ENCODE data around the gene MIPEP. TPM values are rescaled to one million over a fixed set of nuclear protein-coding genes. Genes with fewer than 3 reads are reported as not detected.

MIPEP gene
- total RNA-seq, 4 donors from 2014 or later: 12.1 to 25.7 (median 19.5) TPM

- WGBS, 2 donors: 32 to 53% methylated on average over 4 of the region's 4 CpGs
- no peak for TF ChIP-seq POLR2A (IDR thresholded peaks at IDR 0.05)
- TF ChIP-seq, protein P1, sequence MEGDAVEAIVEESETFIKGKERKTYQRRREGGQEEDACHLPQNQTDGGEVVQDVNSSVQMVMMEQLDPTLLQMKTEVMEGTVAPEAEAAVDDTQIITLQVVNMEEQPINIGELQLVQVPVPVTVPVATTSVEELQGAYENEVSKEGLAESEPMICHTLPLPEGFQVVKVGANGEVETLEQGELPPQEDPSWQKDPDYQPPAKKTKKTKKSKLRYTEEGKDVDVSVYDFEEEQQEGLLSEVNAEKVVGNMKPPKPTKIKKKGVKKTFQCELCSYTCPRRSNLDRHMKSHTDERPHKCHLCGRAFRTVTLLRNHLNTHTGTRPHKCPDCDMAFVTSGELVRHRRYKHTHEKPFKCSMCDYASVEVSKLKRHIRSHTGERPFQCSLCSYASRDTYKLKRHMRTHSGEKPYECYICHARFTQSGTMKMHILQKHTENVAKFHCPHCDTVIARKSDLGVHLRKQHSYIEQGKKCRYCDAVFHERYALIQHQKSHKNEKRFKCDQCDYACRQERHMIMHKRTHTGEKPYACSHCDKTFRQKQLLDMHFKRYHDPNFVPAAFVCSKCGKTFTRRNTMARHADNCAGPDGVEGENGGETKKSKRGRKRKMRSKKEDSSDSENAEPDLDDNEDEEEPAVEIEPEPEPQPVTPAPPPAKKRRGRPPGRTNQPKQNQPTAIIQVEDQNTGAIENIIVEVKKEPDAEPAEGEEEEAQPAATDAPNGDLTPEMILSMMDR (IDR thresholded peaks at IDR 0.05): no peak
- Histone ChIP-seq H3K27ac (peak overlapping the region in 1 of 4 donors; percentile 22), H3K27me3 (no peaks in the 10 kb centered on the region), H3K4me1 (peaks cover 0 to 18% (median 4%) of the 10 kb centered on the region in 3 donors), H3K36me3 (no peaks in the 10 kb centered on the region), H3K9me3 (no peaks in the 10 kb centered on the region), H3K4me3 (no peak overlapping the region)
- intact Hi-C loops (cut with DNase I): no loop called here
- DNase-seq: no peak
Observed at GRCh38 chr13:23771956-23772355, 117.2 kb downstream of the MIPEP start.

DNA sequence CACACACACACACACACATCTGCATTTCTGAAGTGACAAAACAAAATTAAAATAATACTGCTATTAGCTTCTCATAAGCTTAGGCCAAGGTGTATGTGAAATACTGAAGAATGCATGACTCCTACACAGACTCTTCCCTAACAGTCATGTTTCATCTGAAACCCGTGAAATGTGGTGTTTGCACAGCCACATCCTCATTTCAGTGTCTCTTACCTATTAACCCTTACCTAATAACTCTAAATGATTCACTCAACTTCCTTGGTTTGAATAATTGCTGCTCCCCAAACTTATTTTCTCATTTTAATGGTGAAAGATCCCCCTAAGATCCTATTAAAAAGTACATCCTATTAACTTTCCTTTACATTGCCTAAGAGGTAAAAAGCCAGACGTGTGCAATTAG lies 117.6 kb downstream of the MIPEP start:
- H3K27me3 ChIP-seq: no peaks in the 10 kb centered on the region
- H3K4me3 ChIP-seq: no peak overlapping the region
- no peaks in the 10 kb centered on the region for H3K9me3 ChIP-seq
- peaks cover 0 to 18% (median 4%) of the 10 kb centered on the region in 3 donors for H3K4me1 ChIP-seq
- WGBS, 2 donors: 25 to 34% methylated on average over 2 of the region's 2 CpGs
- intact Hi-C loops (cut with DNase I): no loop called here
- no peak for DNase-seq
- no peak for TF ChIP-seq POLR2A (IDR thresholded peaks at IDR 0.05)
- TF ChIP-seq, protein P1 (IDR thresholded peaks at IDR 0.05): no peak
- no peaks in the 10 kb centered on the region for H3K36me3 ChIP-seq
- H3K27ac ChIP-seq: peak overlapping the region in 1 of 4 donors; percentile 22

GRCh38 chr13:23770973-23771372 lies 118.2 kb downstream of the MIPEP start:
- WGBS, 2 donors: 71 to 75% methylated on average over 3 to 4 of the region's 4 CpGs
- intact Hi-C loops (cut with DNase I): no loop called here

DNA sequence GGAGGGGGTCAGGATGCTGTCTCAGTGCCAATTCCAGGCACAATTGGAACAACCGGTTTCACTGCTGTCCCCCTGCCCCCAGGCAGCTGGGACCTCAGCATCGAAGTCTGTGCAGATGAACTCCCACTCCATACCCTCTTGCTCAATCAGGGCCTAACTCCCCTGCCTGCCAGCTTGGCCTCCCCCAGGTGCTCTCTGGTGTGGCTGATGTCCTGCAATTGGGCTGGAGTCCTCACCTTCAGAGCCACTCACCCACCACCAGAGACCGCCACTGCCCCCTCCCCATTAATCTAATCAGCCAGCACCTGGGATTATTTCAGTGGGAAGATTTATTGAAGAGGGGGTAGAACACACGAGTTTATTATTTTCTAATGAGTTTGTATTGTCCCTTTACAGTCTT lies 118.8 kb downstream of the MIPEP start:
- Histone ChIP-seq H3K4me1 (peaks cover 0 to 18% (median 4%) of the 10 kb centered on the region in 3 donors), H3K36me3 (no peaks in the 10 kb centered on the region), H3K27ac (no peak overlapping the region), H3K27me3 (no peaks in the 10 kb centered on the region), H3K4me3 (no peak overlapping the region), H3K9me3 (no peaks in the 10 kb centered on the region)
- WGBS, 2 donors: 85 to 88% methylated on average over 4 of the region's 4 CpGs
- no peak for TF ChIP-seq POLR2A (IDR thresholded peaks at IDR 0.05)
- TF ChIP-seq, protein P1 (IDR thresholded peaks at IDR 0.05): no peak
- intact Hi-C loops (cut with DNase I): no loop called here
- DNase-seq: no peak

More at GRCh38 chr13:23770973-23771372, 118.2 kb downstream of the MIPEP start:
- H3K4me1 ChIP-seq: peaks cover 0 to 18% (median 4%) of the 10 kb centered on the region in 3 donors
- H3K27ac ChIP-seq: no peak overlapping the region
- H3K9me3 ChIP-seq: no peaks in the 10 kb centered on the region
- H3K27me3 ChIP-seq: no peaks in the 10 kb centered on the region
- no peaks in the 10 kb centered on the region for H3K36me3 ChIP-seq
- no peak for DNase-seq
- no peak overlapping the region for H3K4me3 ChIP-seq
- TF ChIP-seq POLR2A (IDR thresholded peaks at IDR 0.05): no peak
- TF ChIP-seq, protein P1 (IDR thresholded peaks at IDR 0.05): no peak

- Histone ChIP-seq H3K36me3 (no peaks in the 10 kb centered on the region), H3K27ac (no peak overlapping the region), H3K4me1 (peaks cover 0 to 18% (median 4%) of the 10 kb centered on the region in 3 donors), H3K4me3 (no peak overlapping the region), H3K9me3 (no peaks in the 10 kb centered on the region), H3K27me3 (no peaks in the 10 kb centered on the region)
- no peak for TF ChIP-seq POLR2A (IDR thresholded peaks at IDR 0.05)
- TF ChIP-seq, protein P1 (IDR thresholded peaks at IDR 0.05): no peak
- WGBS, 2 donors: 93 to 98% methylated on average over 2 to 3 of the region's 3 CpGs
- no peak for DNase-seq
- intact Hi-C loops (cut with DNase I): no loop called here
Observed at GRCh38 chr13:23769401-23769800, 119.8 kb downstream of the MIPEP start.

Data from esophagus squamous epithelium (tissue), 5 donors.